ENCODE data around the gene BRD3OS. TPM values are rescaled to one million over a fixed set of nuclear protein-coding genes. Genes with fewer than 3 reads are reported as not detected.
A peak's percentile ranks its signal among the peaks of the same experiment; 100 is the strongest.

The BRD3OS gene
- total and polyA plus RNA-seq, 2 of the 13 experiments (the other 11 are each of a cell fraction or from before 2014, with no cell fraction given): 4.9 to 5.7 TPM

- TF ChIP-seq HNF1A (IDR thresholded peaks at IDR 0.05; ENCODE audit: low read depth) (no peak), HNF1A (CRISPR knock-in tag; IDR thresholded peaks at IDR 0.05; ENCODE audit: borderline replicate concordance) (no peak), ZNF382 (CRISPR knock-in tag; IDR thresholded peaks at IDR 0.05; ENCODE audit: borderline replicate concordance) (no peak), ZNF138 (CRISPR knock-in tag; IDR thresholded peaks at IDR 0.05; ENCODE audit: low read depth) (0 out of 2 replicates have a peak, but pooled peaks have one; percentile 27), ETS1 (CRISPR knock-in tag; IDR thresholded peaks at IDR 0.05) (no peak), HMGXB3 (CRISPR knock-in tag; IDR thresholded peaks at IDR 0.05; ENCODE audit: borderline replicate concordance) (no peak), PITX1 (CRISPR knock-in tag; IDR thresholded peaks at IDR 0.05) (no peak), MXI1 (IDR thresholded peaks at IDR 0.05; ENCODE audit: borderline replicate concordance, low read depth, low read length) (peak; percentile 75; the same call in 1 of the 3 replicates), ZNF263 (CRISPR knock-in tag; IDR thresholded peaks at IDR 0.05) (peak; percentile 75), ZBTB49 (CRISPR knock-in tag; IDR thresholded peaks at IDR 0.05; ENCODE audit: borderline replicate concordance) (no peak), NCOA2 (CRISPR knock-in tag; IDR thresholded peaks at IDR 0.05) (no peak), ZNF597 (CRISPR knock-in tag; IDR thresholded peaks at IDR 0.05) (no peak), GTF2F1 (IDR thresholded peaks at IDR 0.05; ENCODE audit: low read length) (no peak)
Observed at GRCh38 chr9:133991964-133992779, 33.1 kb upstream of the BRD3OS start, which contains the start of gene VAV2 (continued).
